Measurements from ENCODE around the gene PNLDC1.
A peak's percentile ranks its signal among the peaks of the same experiment; 100 is the strongest.
"Not testable (repeated sequence)": the region's sequence is repeated elsewhere in the genome, so short reads cannot be mapped to it uniquely, and the experiment has no call there.

The PNLDC1 gene

GRCh38 chr6:159849851-159850250 is 49.8 kb downstream of the PNLDC1 start:
- not testable (repeated sequence) for DNase-seq (ENCODE audit: low read depth in 2 of 2)

GRCh38 chr6:159852877-159853276 is 52.8 kb downstream of the PNLDC1 start:
- no peak for DNase-seq (ENCODE audit: low read depth in 2 of 2)

DNA sequence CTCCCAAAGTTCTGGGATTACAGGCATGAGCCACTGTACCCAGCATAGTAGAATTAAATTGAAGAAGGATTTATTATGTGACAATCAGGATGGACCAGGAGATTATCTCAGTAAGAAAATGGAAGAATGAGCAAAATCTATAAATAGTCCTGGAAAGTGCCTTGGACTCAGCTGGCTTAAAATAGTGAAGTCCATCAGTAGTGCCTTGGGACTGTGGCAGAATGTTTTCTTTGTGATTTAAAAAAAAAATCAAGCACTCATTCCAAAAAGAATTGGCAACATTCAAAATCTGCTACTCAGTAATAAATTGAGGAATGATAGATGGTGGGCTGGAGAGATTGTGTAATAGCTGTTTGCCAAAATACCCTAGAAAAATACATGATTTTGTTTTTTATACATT is 53.7 kb downstream of the PNLDC1 start:
- no peak for DNase-seq (ENCODE audit: low read depth in 2 of 2)

GRCh38 chr6:159854959-159855358 is 54.9 kb downstream of the PNLDC1 start:
- DNase-seq (ENCODE audit: low read depth in 2 of 2), result no peak

DNA sequence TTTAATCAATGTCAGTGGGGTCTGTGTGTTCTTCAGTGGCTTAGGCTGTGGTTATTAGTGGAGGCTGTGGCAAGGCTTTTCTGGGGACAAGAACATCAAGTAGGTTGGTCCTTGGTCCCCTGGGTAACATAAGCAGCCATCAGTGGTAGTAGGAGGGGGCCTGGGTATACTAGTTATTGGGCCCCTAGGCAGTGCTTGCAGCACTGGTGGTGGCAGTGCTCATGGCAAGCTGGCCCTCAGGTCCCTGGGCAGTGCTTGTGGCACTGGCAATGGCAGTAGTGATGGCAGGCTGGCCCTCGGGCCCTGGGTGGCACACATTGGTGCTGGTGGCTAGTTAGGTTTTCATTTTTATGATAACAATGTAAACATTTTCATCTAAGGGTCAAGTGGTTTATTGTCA is 58.2 kb downstream of the PNLDC1 start:
- no peak for DNase-seq (ENCODE audit: low read depth in 2 of 2)

DNA sequence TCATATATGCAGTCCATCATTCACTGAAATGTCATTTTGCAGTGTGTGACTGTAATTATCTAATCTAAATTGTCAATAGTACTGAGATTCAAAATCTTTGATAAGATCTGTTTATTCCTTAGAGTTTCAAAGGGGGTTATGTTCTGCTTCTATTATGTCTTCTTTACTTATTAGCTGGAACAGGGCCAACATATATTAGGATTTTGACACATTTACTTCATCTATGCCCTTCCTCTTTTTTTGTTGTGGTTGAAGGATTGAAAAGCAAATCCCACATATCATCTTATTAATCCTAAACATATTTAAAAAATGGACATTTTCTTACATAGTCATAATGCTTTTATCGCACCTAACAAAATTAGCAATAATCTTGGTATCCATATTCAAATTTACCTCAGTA is 60.4 kb downstream of the PNLDC1 start:
- DNase-seq (ENCODE audit: low read depth in 2 of 2), result no peak

GRCh38 chr6:159862103-159862502 is 62.0 kb downstream of the PNLDC1 start:
- DNase-seq (ENCODE audit: low read depth in 2 of 2), result no peak

DNA sequence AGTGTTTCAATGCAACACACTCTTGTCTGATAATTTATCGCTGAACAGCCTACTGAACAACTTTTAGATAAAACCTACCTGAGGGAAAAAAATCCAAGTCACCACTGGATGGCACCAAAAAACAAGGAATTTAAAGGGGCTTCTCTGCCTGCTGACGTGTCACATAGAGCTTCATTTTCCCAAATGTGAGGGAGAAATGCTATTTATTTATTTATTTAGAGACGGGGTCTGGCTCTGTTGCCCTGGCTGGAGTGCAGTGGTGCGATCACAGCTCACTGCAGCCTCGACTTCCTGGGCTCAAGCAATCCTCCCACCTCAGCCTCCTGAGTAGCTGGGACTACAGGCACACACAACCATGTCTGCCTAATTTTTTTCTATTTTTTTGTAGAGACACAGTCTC is 63.3 kb downstream of the PNLDC1 start:
- DNase-seq (ENCODE audit: low read depth in 2 of 2), result peak in 1 of 2 donors; percentile 14

- no peak for DNase-seq (ENCODE audit: low read depth in 2 of 2)
These were observed 65.3 kb downstream of the PNLDC1 start for GRCh38 chr6:159865226-159865920.

DNA sequence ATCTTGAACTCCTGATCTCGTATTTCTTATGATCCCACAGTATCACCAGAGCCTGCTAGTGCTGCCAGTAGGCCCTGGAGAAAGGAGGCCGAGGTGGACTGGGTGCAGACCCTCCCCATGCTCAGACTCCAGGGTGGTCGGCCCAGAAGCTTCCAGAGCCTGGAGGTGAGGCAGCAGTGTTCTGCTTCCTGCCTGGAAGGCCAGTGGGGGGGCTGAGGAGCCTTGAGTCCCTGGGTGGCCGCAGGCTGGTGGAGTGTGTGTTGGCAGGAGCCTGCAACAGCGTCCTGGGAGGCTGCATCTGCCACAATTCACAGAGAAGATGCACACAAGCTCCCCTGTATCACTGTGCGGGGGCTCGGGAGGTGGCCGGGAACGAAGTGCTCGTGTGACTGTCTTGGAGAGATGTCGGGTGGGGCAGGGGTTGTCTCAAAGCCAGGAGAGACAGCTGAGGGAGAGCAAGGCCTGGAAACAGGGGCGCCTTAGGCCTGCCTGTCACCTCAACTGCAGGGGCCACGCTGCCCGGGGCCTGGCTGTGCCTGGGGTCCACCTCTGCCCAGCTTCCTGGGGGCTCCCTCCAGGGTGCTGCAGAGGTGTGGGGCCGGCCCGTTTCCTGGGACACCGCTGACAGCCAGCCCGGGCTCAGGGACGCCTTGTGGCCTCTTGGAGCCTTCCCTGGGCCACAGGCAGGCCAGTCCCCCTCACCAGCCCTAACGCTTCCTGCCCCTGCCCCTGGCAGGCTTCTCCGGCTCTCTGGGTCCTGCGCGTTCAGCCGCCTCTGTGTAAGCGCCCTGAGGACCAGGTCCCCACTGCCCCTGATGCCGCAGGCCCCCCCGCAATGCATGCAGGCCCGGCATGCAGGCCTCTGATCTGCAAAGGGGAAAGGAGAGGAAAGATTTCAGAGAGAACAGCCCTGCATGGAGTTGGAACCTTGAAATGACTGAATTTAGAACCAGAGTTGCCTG is 66.5 kb downstream of the PNLDC1 start:
- DNase-seq (ENCODE audit: low read depth in 2 of 2), result no peak

Measured in activated CD4-positive, alpha-beta T cell treated with anti-CD3 and anti-CD28 coated beads for 24 hours (primary cell).